NCI-H510A (cell line): ENCODE data around the gene ABCC4.

Source experiments
- DNase-seq: peaks from one replicate; lab custom pipeline; 2025; lab: John Stamatoyannopoulos, UW

ABCC4 gene

GRCh38 chr13:95050800-95051615 lies 250.2 kb downstream of the ABCC4 start:
- DNase-seq: no peak

DNA sequence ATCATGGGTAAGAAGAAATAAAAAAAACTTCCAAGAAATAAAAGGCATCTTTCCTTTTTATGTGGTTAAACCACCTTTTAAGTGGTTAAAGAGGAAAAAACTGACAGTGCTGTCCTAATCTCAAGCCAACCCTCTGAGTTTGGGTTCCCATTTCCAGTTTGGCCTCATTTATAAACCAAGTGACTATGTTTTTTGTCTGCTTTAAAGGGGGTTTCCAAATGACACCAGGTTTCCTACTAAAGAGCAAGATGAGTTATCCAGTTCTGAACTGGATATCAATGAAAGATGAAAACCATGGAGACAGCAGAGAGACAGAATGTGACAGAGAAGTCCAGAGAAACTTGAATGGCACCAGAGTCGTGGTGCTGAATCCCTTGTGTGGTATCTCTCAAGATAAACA lies 251.5 kb downstream of the ABCC4 start:
- DNase-seq: no peak

DNA sequence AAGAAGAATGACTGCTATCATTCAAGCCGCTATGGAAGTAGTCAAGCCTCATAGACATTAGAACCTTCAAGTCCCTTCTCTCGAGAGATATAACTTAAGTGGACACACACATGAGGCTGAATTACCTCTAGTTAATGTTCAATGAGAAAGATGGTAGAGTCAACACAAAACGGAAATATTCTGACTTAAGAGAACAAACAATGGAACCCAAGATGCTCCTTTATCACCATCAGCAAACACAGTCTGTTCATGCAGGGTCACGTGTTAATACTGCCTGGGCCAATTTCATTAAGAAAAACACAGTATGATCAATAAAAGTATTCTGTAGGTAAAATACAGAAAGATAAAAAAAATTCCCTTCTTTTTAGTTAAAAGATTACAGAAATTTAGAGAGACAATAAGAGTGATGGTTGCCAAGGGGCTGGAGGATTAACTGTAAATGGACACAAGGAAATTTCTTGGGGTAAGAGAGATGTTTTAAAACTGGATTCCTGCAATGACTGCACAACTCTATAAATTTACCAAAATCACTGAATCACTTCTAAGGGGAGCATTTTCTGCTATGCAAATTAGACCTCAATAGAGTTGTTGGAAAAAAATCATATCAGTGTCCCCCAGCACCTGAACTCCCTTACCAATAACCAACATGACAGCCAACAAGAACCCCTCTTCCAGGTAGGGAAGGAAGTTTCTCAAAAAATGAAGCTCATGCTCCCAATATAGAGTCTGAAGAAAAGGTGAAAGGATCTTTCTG lies 256.6 kb downstream of the ABCC4 start:
- DNase-seq: no peak

DNA sequence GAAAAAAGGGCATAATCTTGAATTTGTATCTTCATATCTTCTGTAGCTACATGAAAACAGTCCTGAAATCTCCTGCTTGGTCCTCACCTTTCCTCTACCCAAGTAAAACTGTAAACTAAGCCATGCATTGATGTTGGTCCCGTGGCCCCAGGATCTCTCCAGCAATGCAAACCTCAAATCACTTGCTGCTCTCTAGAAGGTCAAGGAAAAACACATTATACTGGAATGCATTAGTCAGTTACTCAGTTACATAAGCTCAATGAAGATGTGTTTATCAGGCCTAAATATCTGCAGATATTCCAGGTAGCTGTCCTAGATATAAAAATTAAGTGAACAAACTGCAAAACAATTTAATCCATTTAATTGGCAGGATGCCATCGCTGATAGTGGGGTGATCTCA lies 261.8 kb downstream of the ABCC4 start:
- no peak for DNase-seq

GRCh38 chr13:95038949-95039348 lies 262.3 kb downstream of the ABCC4 start:
- DNase-seq: no peak

GRCh38 chr13:95035311-95036109 lies 265.7 kb downstream of the ABCC4 start:
- DNase-seq: no peak

DNA sequence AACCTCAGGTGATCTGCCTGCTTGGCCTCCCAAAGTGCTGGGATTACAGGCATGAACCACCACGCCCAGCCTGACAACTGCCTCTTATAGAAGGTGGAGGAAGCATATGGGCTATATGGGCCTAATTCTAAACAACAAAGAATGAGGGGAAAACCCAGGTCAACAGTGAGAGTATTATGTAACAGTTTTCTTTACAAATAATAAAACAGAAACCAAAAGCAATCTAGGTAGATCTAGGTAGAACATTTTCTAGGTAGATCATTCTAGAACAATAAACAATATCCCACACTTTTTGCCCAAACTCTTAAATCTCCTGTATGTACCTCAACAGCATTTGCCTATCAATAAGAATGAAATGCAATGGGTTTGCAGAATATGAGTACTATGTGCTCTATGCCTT lies 267.4 kb downstream of the ABCC4 start:
- DNase-seq: no peak

- DNase-seq: no peak
These were observed 269.1 kb downstream of the ABCC4 start for GRCh38 chr13:95032121-95032520.

GRCh38 chr13:95030821-95031343 lies 270.4 kb downstream of the ABCC4 start:
- DNase-seq: no peak

GRCh38 chr13:95027638-95028037 lies 273.6 kb downstream of the ABCC4 start:
- DNase-seq: no peak

- no peak for DNase-seq
These were observed 276.1 kb downstream of the ABCC4 start for GRCh38 chr13:95025116-95025515.

DNA sequence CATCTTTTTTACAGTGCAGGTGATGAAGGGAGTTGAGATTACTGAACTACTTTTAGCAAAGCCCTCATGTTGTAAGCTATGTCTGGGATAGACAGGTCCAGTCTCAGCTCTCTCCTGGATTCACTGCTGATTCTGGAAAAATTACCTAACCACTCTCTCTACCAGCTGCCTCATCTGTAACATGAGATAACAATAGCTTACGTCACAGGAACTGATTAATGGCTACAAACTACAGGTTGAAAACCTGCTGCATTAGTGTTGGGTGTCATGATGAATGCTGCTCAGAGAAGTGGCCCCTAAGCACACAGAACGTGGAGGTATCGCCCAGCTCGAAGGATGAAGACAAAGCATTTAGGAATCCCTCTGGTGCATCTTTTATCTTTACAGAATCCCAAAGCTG lies 277.8 kb downstream of the ABCC4 start:
- peak; percentile 83 for DNase-seq

- DNase-seq: no peak
These were observed 280.8 kb downstream of the ABCC4 start for GRCh38 chr13:95020298-95020987.

GRCh38 chr13:95019886-95020285 lies 281.4 kb downstream of the ABCC4 start:
- DNase-seq: no peak

- DNase-seq: no peak
These were observed 293.9 kb downstream of the ABCC4 start for GRCh38 chr13:95007322-95007721.

DNA sequence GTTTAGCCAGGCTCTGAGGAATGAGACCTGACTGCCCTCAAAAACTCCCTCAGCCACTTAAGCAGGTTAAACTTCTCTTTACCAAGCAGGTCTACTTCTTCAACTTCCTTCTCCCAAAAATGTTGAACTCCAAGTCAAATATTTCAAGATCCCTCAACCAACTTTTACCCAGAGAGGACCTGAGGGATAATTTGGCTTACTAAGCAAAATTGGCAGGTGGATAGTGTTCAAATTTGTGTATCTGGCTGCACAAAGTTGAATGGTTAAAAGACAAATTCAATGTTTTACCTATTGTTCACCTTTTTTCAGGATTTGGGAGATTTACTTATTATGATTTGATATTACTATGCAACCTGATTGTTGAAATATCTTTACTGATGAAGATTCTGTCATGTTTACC lies 296.0 kb downstream of the ABCC4 start:
- DNase-seq: no peak

DNA sequence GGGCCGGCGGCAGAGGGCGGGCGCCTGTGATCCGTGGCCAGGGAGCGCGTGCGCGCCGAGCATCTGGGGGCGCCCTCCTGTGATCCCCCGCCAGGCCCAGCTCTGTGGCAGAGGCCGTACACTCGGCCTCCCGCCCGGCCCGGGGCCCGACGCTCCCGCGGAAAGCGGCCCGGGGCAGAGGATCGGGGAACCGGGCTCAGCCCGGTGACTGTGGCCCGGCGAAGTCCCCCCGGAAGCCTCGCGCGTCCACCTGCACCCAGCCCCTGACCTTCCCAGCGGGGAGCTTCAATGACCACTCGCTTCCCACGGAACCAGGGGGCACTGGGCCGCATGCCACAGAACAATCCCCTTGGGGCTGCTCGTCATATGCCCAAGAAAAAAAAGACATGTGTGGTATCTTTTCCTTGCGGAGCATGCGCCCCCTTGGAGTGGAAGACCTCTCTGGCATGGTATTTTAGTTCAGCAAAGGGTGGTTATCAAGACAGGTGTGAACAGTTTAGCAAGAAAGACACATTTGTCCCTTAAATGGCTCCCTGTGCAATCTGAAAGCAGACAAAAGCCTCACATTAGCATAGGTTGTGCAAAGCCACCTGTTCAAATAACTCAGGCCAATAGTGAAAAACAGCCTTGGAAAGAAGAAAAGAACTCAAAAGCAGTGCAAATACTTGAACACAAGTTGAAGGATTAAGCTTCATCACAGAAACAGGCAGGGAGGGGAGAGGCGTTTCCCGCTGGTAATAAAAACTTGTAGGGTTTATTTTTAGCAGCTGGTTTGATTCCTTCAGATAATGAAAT lies 298.0 kb downstream of the ABCC4 start:
- DNase-seq: peak; percentile 86

- peak; percentile 0 for DNase-seq
These were observed 299.1 kb downstream of the ABCC4 start for GRCh38 chr13:95002126-95002525.

DNA sequence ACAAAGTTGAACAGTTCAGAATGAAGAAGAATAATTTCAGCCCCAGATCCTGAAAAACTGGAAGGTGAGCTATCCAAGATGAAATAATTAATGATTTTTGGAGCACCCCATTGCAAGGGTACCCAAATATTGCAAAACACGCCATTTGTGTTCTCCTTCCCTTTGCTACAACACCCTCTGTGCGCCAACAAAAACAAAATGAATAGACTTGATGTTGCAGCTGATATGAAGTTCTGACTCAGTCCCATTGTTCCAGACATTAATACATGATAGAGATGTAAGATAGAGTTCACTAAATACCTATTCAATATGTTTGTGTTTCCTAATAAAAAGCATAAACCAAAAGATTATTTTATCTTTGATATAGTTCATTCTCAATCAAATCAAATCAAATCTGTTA lies 301.4 kb downstream of the ABCC4 start:
- DNase-seq: no peak

DNA sequence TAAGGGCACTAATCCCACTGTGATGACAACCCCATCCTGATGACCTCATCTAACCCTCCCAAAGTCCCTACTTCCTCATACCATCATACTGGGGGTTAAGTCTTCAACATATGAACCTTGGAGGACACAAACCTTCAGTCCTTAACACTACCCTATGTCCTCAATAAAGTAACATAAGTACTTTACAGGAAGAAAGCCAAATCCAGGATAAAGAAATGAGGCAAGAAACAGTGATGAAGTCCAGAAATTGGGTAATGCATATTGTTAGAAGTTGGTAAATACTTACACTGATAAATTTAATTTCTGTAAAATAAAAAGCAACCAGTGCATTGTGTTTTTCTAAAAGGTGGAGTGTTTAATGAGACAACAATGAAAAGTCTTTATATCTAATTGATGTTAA lies 304.1 kb downstream of the ABCC4 start:
- no peak for DNase-seq

DNA sequence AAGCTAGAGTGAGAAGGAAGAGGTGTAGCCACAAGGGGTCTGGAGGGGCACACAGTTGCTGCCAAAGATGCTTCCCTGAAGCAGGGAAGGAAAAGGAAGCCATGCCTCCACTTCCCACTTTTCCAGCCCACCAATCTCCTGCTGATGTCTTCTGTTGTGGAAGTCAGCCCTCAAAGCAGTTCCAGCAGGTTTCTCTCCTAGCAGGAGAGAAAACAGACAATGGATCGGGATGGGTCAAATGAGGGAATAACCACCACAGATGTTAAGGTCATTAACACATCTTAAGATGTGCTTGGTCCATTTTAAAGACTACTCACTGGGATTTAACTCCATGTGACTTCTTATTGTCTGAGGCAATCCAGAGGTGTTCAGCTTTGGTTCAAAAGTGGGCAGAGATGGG lies 304.8 kb downstream of the ABCC4 start:
- no peak for DNase-seq
